Measurements from ENCODE around the gene ANKRD29. TPM values are rescaled to one million over a fixed set of nuclear protein-coding genes. Genes with fewer than 3 reads are reported as not detected.
A peak's percentile ranks its signal among the peaks of the same experiment; 100 is the strongest.

The ANKRD29 gene
- total and polyA plus RNA-seq, 9 of the 15 experiments (the other 6 are each of a cell fraction or from before 2014, with no cell fraction given), result 0.36 TPM; not detected in 8

DNA sequence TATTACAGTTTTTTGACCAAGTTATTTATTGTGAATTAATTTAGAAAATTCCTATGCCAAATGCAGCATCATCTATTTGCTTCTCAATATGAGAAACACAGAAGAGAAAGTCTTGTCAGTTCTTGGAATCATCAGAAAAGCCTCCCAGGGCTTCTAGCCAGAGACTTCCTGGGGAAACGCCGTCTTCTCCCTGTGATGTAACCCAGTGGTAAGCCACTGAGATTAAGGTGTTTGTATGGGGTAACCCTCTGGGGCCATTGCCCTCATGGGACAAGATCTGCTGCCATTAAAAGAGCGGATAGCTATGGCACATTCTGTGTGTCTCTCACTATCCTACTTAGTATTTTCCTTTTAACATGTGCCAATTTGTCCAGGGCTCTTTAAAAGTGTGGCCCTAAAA is 28.0 kb downstream of the ANKRD29 start:
- intact Hi-C loops (cut with micrococcal nuclease), result no loop called here

More for the DNA sequence above, 28.0 kb downstream of the ANKRD29 start:
- no peaks in the 10 kb centered on the region for H3K36me3 ChIP-seq (ENCODE audit: control insufficient read depth, insufficient read depth, low read length)
- H3K9me1 ChIP-seq (ENCODE audit: control insufficient read depth, insufficient read depth, low read length), result no peaks in the 10 kb centered on the region
- DNase-seq (ENCODE audit: extremely low read depth in 1 of 4, low spot score in 3 of 4), result no peak
- no peaks in the 10 kb centered on the region for H3K9me3 ChIP-seq (replicated peaks; ENCODE audit: control insufficient read depth, insufficient read depth, low read depth, low read length)
- ChIA-PET CTCF (ENCODE audit: low intra/inter-chr PET ratio) (no interaction called here), POLR2A (no interaction called here)
- TF ChIP-seq CHD7 (IDR thresholded peaks at IDR 0.05; ENCODE audit: low read depth, low read length), result no peak
- TF ChIP-seq CEBPG (CRISPR knock-in tag; IDR thresholded peaks at IDR 0.05), result no peak
- 0 out of 4 replicates have a peak, but pooled peaks of 1 of the 2 experiments have one; percentile 15 for TF ChIP-seq CEBPG (tag; conservative IDR thresholded peaks at IDR 0.05 in 1 of 2, IDR thresholded peaks at IDR 0.05 in 1 of 2)
- no peak overlapping the region for H3K4me2 ChIP-seq (ENCODE audit: insufficient read depth, low read length)
- 6% methylated on average over 3 of the region's 3 CpGs for WGBS (ENCODE audit: insufficient coverage, low coverage, missing lambda C conversion rate)
- no peaks in the 10 kb centered on the region; a peak in 2 of 5 replicates for H3K4me1 ChIP-seq (replicated peaks in 1 of 2; ENCODE audit: control insufficient read depth in 2 of 2, insufficient read depth in 2 of 2, low read length in 2 of 2)
- no peaks in the 10 kb centered on the region for H3K79me2 ChIP-seq (ENCODE audit: control insufficient read depth, insufficient read depth, low read length)
- no peak overlapping the region for H2AFZ ChIP-seq (ENCODE audit: low read depth, low read length)
- no peaks in the 10 kb centered on the region for H4K20me1 ChIP-seq (replicated peaks; ENCODE audit: control insufficient read depth, insufficient read depth, low read length)
- H3K9ac ChIP-seq (ENCODE audit: insufficient read depth in 1 of 2, low read depth in 2 of 2, low read length in 2 of 2), result no peak overlapping the region
- no peak for FAIRE-seq
- H3K27me3 ChIP-seq (ENCODE audit: control insufficient read depth in 2 of 2, insufficient read depth in 2 of 2, low read length in 2 of 2), result peaks cover 6 to 15% of the 10 kb centered on the region in 2 experiments; a peak in 3 of 5 replicates
- no peak for ATAC-seq
- no peak overlapping the region for H3K4me3 ChIP-seq
- no TSS peak for BruUV-seq (replicated peaks)
- in situ Hi-C loops (cut with MboI), result no loop called here
- no peak overlapping the region for H3K27ac ChIP-seq (ENCODE audit: extremely low read depth, low read depth, low read length)
